K562 (cell line): Measurements from ENCODE around the gene USP2. TPM values are rescaled to one million over a fixed set of nuclear protein-coding genes. Genes with fewer than 3 reads are reported as not detected.

Source experiments
- ATF3 ChIP-seq, 2 experiments: fragments of 450-650 bp in 1 of 2; sonication (generic) in 1 of 2; formaldehyde crosslinking in 1 of 2; IDR thresholded peaks in 1 of 2; conservative IDR thresholded peaks in 1 of 2; 2 replicates each; pipeline versions ENCODE4 v1.6.1 to v1.8.1; 2016 to 2023; ENCODE audit warnings: mild to moderate bottlenecking in 2 of 2, moderate library complexity in 2 of 2, inconsistent platforms in 1 of 2, missing genetic modification reagents in 1 of 2
- ATF7 ChIP-seq: fragments of 450-650 bp; IDR thresholded peaks from 2 replicates; pipeline ENCODE4 v1.7.1; 2014; ENCODE audit warnings: mild to moderate bottlenecking, moderate library complexity
- ELK1 ChIP-seq: sonication (generic); formaldehyde crosslinking; IDR thresholded peaks from 2 replicates; pipeline ENCODE4 v1.8.1; 2022; ENCODE audit warnings: missing genetic modification reagents
- FOXP4 ChIP-seq: sonication (generic); formaldehyde crosslinking; IDR thresholded peaks from 2 replicates; pipeline ENCODE4 v1.8.0; 2022; ENCODE audit warnings: mild to moderate bottlenecking, missing genetic modification reagents, borderline replicate concordance
- HDAC6 ChIP-seq: IDR thresholded peaks from 2 replicates; pipeline ENCODE4 v1.6.1; 2012; ENCODE audit warnings: low read depth, mild to moderate bottlenecking, control low read depth, inconsistent platforms, low read length, moderate library complexity
- MAZ ChIP-seq, 2 experiments: fragments of 450-650 bp in 1 of 2; sonication (generic) in 1 of 2; formaldehyde crosslinking; IDR thresholded peaks in 1 of 2; conservative IDR thresholded peaks in 1 of 2; 2 replicates each; pipeline versions ENCODE4 v1.4.0 to v1.5.0; 2020; ENCODE audit warnings: mild to moderate bottlenecking in 1 of 2, missing genetic modification reagents in 1 of 2
- NBN ChIP-seq: fragments of 450-650 bp; IDR thresholded peaks from 2 replicates; pipeline ENCODE4 v1.6.1; 2016; ENCODE audit warnings: low read depth, mild to moderate bottlenecking
- PCBP2 ChIP-seq: fragments of 200-400 bp; formaldehyde crosslinking; IDR thresholded peaks from 2 replicates; pipeline ENCODE4 v1.6.1; 2018; ENCODE audit warnings: low read length, low read depth, mild to moderate bottlenecking, moderate library complexity; ENCODE audit not compliant: poor library complexity, severe bottlenecking
- TCFL5 ChIP-seq: fragments of 250-450 bp; sonication (Bioruptor Pico); conservative IDR thresholded peaks from 2 replicates; pipeline ENCODE4 v1.6.1; 2021; ENCODE audit warnings: mild to moderate bottlenecking, moderate library complexity, matching md5 sums
- TRIM25 ChIP-seq: fragments of 450-650 bp; IDR thresholded peaks from 2 replicates; pipeline ENCODE4 v1.7.0; 2016; ENCODE audit warnings: borderline replicate concordance
- ZFX ChIP-seq: sonication (generic); formaldehyde crosslinking; IDR thresholded peaks from 2 replicates; pipeline ENCODE4 v1.8.0; 2022; ENCODE audit warnings: mild to moderate bottlenecking, missing genetic modification reagents, moderate library complexity
- ZNF175 ChIP-seq: fragments of 200-800 bp; sonication (Bioruptor generic); IDR thresholded peaks from 2 replicates; pipeline ENCODE4 v1.6.1; 2016; ENCODE audit warnings: low read depth, mild to moderate bottlenecking, missing genetic modification characterization, missing compliant biosample characterization
- ZNF224 ChIP-seq: sonication (generic); formaldehyde crosslinking; IDR thresholded peaks from 2 replicates; pipeline ENCODE4 v1.8.0; 2022; ENCODE audit warnings: mild to moderate bottlenecking, missing genetic modification reagents
- ZNF507 ChIP-seq: conservative IDR thresholded peaks from 2 replicates; pipeline ENCODE4 v1.6.1; 2017; ENCODE audit warnings: missing genetic modification characterization, missing compliant biosample characterization
- ZNF57 ChIP-seq: fragments of 450-650 bp; formaldehyde crosslinking; IDR thresholded peaks from 2 replicates; pipeline ENCODE4 v1.4.0; 2020; ENCODE audit warnings: mild to moderate bottlenecking, moderate library complexity
- ZNF830 ChIP-seq: fragments of 250-450 bp; sonication (Bioruptor Pico); IDR thresholded peaks from 2 replicates; pipeline ENCODE4 v1.5.0; 2021; ENCODE audit warnings: mild to moderate bottlenecking
- polyA plus RNA-seq, 8 experiments: library from polyadenylated mRNA; depleted of rRNA in 4 of 8; stranded (reverse) in 5 of 8; unstranded in 3 of 8; fragments of >200 nt; fragmentation: Nextera tagmentation in 2 of 8; fragmentation: Illumina TruSeq in 1 of 8; extraction: Ambion mirVana in 2 of 8; extraction: Trizol in 1 of 8; gene quantifications; 2 replicates each; pipeline versions ENCODE4 v1.2.1 to v1.2.3, GENCODE V29; 2011 to 2014; ENCODE audit warnings: inconsistent platforms in 1 of 8, missing spikeins in 1 of 8
- total RNA-seq, 7 experiments: library from RNA; depleted of rRNA in 6 of 7; stranded (reverse); fragments of >200 nt in 6 of 7; fragmentation: Illumina TruSeq in 2 of 7; extraction: Trizol in 2 of 7; gene quantifications; 2 replicates each; pipeline versions ENCODE4 v1.2.1 to v1.2.3, GENCODE V29; 2011 to 2021; ENCODE audit warnings: low replicate concordance in 1 of 7

Gene USP2
- total and polyA plus RNA-seq, 9 of the 15 experiments (the other 6 are each of a cell fraction or from before 2014, with no cell fraction given) = 2.8 to 16.9 (median 3.9) TPM

GRCh38 chr11:119316729-119317591, 64.5 kb downstream of the USP2 start, which contains the start of gene MCAM (continued):
- TF ChIP-seq PCBP2 (no peak), ZNF224 (CRISPR knock-in tag) (no peak), TCFL5 (CRISPR knock-in tag) (no peak), FOXP4 (CRISPR knock-in tag) (0 out of 2 replicates have a peak, but pooled peaks have one; percentile 70), TRIM25 (no peak), ELK1 (CRISPR knock-in tag) (no peak), ZNF175 (CRISPR knock-in tag) (no peak), ZFX (CRISPR knock-in tag) (peak; percentile 86), ZNF507 (tag) (no peak), ATF7 (peak; percentile 63), ATF3 (IDR thresholded peaks at IDR 0.05) (0 out of 2 replicates have a peak, but pooled peaks have one; percentile 9), ATF3 (CRISPR knock-in tag; conservative IDR thresholded peaks at IDR 0.05) (no peak), MAZ (CRISPR knock-in tag; conservative IDR thresholded peaks at IDR 0.05 in 1 of 2, IDR thresholded peaks at IDR 0.05 in 1 of 2) (peak; percentile 44 to 67; a peak in 2 of 4 replicates), ZNF57 (CRISPR knock-in tag) (no peak), HDAC6 (no peak), ZNF830 (CRISPR knock-in tag) (no peak), NBN (no peak)
